HG03520 (cell line): ENCODE data around the gene IPCEF1.

Source experiments
- ATAC-seq: cut with Tn5 transposase; IDR thresholded peaks from one replicate; pipeline ENCODE4 v1.9.1; 2021; ENCODE audit warnings: mild to moderate bottlenecking, moderate library complexity; ENCODE audit not compliant: unreplicated experiment

Gene IPCEF1

DNA sequence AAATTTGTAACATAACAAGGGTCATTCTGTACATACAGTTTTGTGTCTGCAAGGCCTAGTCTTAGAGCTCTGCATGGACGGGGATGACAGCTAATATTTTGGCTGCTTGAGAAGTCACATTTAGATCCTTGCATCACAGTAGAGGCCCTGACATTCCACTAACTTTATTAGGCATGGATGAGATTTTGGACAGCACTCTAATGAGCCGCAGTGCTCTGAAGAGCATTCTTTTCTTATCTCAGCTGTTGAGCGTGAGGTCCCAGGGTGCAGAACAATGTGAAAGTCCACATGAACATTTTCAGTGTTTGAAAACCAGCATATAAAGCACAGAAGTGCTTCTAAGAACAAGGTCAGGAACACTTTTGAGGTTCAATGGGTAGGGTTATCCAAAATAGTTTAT lies 58.9 kb downstream of the IPCEF1 start:
- ATAC-seq, result no peak

DNA sequence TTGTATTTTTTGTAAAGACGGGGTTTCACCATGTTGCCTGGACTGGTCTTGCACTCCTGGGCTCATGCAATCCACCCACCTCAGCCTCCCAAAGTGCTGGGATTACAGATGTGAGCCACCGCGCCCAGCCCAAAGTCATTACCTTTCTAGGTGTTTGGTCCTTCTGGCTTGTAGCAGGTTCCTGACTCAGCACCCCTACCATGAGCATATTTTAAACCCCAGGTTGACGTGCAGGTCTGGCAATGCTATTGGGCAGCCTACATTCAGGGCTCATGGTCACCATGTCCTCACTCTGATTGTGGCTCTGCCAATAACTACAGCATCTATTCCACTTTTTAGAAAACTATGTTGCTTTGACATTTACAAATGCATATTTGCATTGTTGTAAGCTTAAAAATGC lies 59.4 kb downstream of the IPCEF1 start:
- ATAC-seq, result no peak

DNA sequence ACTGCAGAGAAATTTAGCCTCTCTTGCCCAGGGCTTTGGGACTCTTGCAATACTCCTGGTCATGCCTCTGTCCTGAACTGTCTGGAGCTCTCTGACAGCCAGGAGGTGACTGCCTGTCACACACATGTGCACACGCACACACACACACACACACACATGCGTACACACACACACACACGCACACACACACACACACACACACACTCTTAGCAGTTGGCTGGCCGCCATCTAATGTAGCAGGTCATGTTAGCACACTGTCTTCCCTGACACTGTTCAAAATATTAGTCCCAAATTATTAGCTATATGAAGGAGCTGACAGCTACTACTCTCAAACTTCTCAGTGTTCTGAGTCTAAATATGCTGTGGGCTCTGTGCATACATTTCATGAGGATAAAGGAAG lies 60.9 kb downstream of the IPCEF1 start:
- ATAC-seq, result no peak

DNA sequence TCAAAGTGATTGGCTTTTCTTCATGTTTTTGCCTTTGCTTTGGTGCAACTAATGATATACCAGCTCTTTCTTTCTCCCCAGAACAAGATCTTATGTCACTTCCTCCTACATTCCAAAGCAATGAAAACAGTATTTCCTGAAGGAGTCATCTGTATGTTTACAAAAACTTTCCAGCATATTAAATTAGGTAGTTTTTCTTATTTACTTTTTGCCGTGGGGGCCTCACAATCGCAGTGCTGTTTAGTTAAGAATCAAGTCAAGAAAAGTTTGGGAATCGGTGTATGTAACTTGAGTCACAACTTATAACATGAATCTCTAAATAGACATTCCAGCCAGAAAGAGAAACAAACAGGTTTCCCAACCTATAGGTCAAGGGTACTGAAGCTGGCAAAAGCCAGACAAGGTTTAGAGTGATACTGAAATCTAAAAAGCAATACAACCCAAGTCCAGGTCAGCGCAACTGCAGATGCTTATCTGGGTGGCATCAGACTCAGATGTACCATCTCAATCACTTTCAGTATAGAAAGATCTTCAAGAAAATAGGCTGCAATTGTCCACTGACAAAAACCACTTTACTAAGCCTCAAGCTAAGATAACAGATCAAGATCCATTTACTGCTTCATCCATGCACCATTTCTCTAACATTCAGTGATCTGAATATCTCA lies 63.6 kb downstream of the IPCEF1 start:
- ATAC-seq, result no peak

DNA sequence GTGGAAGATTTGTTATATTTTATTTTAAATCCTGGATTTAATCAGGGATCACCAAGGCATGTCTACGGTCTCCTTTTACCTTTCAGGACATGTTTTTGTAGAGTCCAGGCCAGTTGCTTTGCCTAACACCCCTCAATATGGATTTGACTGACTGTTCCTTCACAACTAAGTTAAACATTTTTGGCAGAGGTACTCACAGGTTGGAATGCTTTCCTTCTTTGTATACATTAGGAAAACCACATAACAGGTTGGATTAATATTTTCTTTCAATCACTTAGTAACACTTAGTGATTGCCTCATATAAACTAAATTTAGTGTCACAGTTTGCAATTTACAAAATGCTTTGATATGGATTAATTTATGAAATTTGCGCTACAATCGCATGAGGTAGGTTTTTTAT lies 64.5 kb downstream of the IPCEF1 start:
- no peak for ATAC-seq

GRCh38 chr6:154289818-154290508 lies 66.6 kb downstream of the IPCEF1 start:
- ATAC-seq, result no peak

- ATAC-seq, result no peak
Observed at GRCh38 chr6:154285826-154286225, 70.8 kb downstream of the IPCEF1 start.

DNA sequence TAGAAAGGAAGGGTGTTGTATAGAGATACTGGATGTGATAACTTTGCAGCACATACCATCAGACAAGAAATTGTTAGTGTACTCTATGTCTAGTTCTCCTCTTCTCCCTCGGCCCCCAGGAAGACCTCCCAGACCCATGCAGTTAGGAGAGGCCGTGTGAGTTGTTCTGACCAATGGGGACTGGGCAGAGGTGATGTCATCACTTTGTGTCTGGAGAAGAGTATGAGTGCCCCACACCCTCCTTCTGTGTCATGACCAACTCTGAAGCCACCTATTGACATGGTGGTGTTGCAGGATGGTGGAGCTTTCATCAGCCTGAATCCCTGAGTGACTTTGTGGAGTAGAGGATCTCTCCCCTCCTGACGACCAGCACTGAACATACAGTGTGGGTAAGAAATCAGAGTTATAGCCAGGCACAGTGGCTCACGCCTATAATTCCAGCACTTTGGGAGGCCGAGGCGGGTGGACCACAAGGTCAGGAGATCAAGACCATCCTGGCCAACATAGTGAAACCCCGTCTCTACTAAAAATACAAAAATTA lies 72.2 kb downstream of the IPCEF1 start:
- ATAC-seq, result no peak

- no peak for ATAC-seq
Observed at GRCh38 chr6:154280521-154280920, 76.1 kb downstream of the IPCEF1 start.

DNA sequence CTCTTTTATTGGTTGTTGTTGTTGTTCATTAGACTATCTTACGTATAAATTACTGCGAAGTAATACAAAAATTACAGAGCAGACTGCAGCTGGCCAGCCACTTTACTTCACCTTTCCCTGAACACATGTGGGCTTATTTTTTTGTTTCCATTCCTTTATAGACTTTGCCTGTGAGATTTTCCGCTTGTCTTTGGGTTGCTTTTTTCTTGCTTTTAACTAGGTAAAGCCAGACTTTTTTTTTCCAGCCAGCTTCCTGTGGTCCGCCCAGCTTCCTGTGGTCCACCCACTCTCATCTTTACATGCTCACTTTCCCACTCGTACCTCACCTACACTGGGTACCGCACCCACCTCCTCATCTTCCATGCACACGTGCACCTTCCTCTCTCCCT lies 79.0 kb downstream of the IPCEF1 start:
- ATAC-seq, result no peak

DNA sequence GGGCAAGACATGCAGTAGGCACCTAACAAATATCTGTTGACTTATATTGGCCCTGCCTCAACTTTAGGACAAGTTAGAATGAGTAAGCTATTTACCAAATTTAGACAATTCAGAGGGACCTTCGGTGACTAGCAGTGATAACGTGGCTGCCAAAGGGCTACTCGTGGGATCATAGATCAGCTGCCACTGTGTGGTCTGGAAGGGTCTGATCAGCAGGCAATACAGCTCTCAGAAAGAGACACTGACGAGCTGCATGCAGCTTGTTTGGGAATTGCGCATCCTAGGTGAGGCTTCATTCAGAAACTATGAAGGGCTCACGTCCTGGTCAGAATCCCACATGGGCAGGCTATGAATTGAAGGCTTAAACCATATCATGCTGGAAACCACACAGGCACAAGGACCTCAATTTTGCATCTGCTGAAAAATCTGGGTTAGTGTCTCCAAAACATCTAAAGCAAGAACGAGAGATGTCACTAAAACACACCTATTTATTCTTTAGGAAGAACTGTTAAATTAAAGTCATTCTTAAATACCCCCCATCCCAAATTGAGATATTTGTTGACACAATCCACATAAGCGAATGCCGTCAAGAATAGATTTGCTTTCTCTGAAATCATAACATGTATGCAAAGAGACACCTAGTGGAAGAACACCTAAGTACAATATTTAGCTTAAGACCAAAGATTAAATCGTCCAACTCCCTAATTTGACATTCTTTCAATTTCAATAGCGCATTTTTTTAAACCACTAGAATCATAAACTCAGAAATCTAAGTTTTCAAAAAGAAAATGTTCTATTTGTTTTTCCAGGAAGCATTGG lies 79.6 kb downstream of the IPCEF1 start:
- ATAC-seq, result peak; percentile 59

GRCh38 chr6:154274168-154274567 lies 82.4 kb downstream of the IPCEF1 start:
- no peak for ATAC-seq

GRCh38 chr6:154268486-154268885 lies 88.1 kb downstream of the IPCEF1 start:
- no peak for ATAC-seq

DNA sequence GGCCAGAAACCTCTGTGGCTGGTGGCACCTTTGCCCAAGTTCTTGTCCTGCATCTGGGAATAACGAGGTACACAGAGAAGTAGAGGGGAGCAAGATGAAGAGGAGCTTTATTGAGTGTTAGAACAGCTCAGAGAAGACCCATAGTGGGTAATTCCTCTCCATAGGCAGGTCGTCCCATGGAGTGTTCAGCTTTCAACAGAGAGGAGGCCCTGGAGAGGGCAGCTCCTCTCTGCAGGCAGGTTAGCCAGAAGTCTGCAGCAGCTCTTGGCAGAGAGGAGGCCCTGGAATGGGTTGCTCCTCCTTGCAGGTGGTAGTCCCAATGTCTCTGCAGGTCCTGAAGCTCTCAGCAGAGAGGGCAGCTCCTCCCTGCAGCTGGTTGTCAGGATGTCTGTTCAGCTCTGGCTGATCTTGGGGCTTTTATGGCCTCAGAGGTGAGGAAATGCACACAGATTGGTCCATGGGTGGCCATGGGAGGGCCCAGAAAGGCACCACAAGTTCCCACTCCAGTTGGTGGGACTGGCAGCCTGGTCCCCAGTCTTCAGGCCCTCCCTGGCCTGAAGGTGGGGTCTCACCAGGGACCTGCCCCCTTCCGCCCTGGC lies 89.0 kb downstream of the IPCEF1 start:
- ATAC-seq, result no peak

DNA sequence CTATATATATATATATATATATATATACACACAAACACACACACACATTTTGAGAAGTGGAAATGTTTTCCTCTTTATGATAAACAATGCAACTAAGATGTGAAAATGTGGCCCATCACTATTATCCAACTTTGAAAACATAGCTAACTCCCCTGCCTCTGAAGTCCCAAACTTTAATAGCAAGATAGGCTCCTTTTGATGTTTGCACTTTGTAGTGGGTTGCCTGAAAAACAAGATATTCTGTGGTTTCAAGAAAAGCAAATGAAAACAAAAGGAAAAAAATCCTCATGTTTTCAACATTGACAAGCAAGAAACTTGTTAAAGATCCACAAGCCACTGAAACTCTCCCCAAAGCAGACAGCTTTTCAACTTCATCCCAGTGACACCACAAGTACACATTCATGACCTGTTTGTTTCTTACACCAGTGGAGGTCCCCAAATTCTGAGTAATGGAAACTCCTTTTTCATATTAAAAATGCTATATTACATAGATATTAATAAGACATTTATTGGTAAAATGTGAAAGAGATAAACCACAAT lies 90.0 kb downstream of the IPCEF1 start:
- ATAC-seq, result no peak

- ATAC-seq, result no peak
Observed at GRCh38 chr6:154261688-154262397, 94.8 kb downstream of the IPCEF1 start.

DNA sequence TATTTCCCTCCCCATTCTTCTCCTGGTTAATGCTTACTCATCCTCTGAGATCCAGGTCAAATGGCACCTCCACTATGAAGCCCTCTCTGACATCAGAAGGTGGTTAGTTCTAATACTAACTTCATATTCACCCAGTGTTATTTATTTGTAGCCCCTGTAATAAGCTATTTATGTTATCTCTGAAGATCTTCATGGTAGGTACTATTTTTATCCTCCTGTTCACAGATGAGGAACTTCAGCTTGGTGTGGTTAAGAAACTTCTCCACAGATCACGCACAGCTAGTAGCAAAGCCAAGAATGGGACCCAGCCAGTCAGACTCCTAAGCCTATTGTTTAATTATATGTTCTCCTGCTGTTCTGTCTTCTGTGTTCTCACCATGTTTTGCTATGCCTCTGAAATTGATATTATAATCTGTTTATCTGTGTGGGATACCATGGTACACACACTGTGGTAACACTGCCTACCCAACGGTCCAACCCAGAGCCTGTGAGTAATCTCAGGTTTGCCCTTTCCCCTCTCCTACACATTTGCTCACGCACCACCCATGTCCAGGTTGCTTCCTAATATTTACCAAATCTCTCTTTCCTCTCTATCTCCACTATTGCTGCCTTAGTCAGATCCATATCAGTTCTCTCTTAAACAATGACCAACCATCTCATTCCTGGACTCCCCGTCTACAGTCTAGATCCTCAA lies 98.4 kb downstream of the IPCEF1 start:
- peak; percentile 81 for ATAC-seq

- ATAC-seq, result no peak
Observed at GRCh38 chr6:154257067-154257466, 99.5 kb downstream of the IPCEF1 start.

- no peak for ATAC-seq
Observed at GRCh38 chr6:154252678-154253077, 103.9 kb downstream of the IPCEF1 start.

DNA sequence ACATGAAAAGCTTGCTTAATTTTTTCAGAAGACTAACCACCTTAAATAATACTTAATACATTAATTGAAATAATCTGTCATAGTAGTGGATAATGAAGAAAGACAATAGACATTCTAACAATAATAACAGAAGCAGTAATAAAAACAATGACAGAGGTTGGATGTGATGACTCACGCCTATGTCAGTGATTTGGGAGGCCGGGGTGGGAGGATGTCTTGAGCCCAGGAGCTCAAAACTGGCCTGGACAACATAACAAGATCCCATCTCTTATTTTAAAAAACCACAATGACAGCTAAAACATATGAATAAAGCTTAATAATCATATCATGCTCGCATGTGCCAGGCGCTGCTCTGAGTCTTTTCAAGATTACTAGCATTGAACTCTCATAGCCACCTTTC lies 105.5 kb downstream of the IPCEF1 start:
- no peak for ATAC-seq
